COLO829 (cell line): ENCODE data around the gene GADD45GIP1.
"Not testable (repeated sequence)": the region's sequence is repeated elsewhere in the genome, so short reads cannot be mapped to it uniquely, and the experiment has no call there.

Experiments used
- DNase-seq: peaks from one replicate; pipeline ENCODE4 v3.0.0; 2012; ENCODE audit warnings: low spot score

GADD45GIP1 gene

DNA sequence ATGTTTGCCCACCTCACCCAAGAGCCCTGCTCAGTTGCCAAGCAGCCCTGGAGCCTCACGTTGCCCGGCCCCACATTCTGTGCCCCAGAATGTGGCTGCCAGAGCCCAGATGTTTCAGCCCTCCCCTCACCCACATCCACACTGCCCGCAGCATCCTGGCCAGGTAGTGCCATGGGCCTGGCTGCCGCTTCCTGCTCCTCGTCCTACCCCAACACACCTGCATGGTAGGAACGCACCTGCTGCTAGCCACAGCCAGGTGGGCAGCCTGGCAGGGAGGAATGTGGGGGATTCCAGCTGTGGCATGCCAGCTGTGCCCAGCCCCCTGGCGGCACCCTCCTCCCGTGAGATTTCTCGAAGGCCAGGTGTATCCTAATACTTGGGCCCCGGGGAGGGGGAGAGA, 30.8 kb upstream of the GADD45GIP1 start:
- no peak for DNase-seq

- DNase-seq = no peak
Measured at GRCh38 chr19:12987190-12987589, 30.2 kb upstream of the GADD45GIP1 start.

GRCh38 chr19:12986726-12987125, 29.7 kb upstream of the GADD45GIP1 start:
- no peak for DNase-seq

- no peak for DNase-seq
Measured at GRCh38 chr19:12985049-12985776, 28.2 kb upstream of the GADD45GIP1 start.

- no peak for DNase-seq
Measured at GRCh38 chr19:12984683-12985048, 27.6 kb upstream of the GADD45GIP1 start.

DNA sequence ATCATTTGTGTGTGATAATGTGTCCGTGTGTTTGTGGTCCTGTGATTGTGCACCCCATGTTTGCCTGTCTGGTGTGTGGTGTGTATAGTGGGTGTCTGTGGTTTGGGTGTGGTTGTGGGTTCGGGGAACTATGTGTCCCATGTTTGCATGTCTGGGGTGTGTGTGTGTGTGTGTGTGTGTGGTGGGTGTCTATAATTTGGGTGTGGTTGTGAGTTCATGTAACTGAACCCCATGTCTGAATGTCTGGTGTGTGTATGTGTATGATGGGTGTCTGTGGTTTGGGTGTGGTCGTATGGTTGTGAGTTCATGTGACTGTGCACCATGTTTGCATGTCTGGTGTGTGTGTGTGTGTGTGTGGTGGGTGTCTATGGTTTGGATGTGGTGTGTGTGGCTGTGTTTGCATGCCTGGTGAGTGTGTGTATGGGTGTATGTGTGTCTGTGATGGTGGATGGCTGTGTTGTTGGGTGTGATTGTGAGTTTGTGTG, 27.2 kb upstream of the GADD45GIP1 start:
- no peak for DNase-seq

DNA sequence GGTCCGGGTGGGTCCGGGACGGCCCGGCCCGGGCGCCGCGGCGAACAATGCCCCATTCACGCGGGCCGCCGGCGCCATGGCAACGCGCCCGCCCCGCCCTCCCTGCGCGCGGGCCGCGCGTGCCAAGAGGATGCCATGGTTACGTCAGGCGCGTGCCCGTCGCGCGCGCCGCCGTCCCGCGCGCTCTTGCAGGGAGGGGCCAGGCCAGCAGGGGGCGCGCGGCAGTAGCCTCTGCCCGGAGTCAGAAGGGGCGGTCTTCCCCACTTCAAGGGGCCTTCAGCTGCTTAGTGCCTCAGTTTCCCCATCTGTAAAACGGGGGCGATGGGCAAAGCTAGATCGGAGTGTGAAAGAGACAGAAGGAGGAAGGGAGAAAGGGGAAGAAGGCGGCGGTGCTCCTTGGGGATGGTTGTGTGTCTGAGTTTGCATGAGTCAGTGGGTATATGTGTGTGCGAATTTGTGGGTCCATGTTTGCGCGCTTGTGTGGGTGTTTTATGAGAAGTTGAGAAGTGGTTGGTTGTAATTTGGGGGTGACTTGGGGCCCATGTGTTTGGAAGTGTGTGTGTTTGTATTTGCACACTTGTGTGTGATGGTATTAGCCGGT, 26.6 kb upstream of the GADD45GIP1 start:
- DNase-seq = peak; percentile 71

DNA sequence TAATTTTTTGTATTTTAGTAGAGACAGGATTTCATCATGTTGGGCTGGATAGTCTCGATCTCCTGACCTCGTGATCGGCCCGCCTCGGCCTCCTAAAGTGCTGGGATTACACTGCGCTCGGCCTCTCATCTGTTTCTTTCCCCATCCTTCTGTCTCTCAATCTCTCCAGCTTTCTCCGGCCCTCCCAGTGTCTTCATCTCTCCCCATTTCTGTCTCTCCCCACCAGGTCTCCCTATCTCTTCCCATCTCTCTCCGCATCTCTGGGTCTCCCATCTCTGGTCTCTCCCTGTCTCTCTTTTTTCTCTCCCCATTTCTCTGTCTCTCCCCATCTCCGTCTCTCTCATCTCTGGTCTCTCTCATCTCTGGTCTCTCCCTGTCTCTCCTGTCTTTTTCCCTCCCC, 26.1 kb upstream of the GADD45GIP1 start:
- no peak for DNase-seq

DNA sequence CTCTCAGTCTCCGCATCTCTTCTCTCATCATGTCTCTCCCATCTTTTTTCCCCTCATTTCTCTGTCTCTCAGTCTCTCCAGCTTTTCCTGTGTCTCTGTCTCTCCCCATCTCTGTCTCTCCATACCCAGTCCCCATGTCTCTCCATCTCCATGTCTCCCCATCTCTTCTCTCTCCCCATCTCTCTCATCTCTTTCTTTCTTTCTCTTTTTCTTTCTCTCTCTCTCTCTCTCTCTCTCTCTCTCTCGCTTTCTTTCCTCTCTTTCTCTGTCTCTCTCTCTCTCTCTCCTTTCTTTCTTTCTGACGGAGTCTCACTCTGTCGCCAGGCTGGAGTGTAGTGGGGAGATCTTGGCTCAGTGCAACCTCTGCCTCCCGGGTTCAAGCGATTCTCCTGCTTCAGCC, 25.6 kb upstream of the GADD45GIP1 start:
- no peak for DNase-seq

DNA sequence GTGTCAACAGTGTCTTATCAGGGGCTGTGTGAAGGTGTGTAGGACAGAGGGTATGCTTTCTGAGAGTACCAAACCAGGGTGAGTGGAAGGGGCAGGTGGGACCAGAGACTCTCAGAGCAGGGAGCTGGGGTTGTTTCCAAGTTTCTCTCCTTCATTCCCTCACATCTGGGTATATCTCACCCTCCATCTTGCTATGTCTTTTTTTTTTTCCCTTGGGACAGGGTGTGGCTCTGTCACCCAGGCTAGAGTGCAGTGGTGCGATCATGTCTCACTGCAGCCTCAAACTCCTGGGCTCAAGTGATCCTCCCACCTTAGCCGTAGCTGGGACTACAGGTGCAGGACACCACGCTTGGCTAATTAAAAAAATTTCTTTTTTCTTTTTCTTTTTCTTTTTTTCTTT, 23.0 kb upstream of the GADD45GIP1 start:
- no peak for DNase-seq

GRCh38 chr19:12976109-12976508, 19.1 kb upstream of the GADD45GIP1 start:
- not testable (repeated sequence) for DNase-seq

DNA sequence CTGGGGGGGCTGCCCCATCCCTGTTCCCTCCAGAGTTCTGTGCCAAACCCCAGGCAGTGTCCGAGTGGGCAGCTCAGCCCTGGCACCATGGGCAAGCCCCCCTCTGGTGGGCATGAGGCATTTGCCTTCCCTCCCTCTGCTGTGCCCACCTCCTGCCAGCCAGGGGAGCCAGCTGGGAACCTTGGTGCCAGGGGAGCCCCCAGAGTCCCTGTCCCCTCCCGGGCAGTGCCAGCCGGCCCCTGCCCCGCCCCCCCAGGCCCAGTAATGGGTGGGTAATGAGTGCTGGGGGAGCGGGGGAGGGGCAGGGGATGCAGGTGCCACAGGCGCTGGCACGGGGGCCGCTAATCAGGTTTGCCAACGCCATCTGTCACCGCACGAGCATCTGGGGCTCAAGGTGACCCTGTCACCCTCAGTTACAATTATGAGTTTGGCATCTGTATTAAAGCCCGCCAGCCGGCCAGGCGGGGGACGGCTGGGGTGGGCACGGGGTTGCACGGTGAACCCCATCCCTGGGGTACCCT, 18.3 kb upstream of the GADD45GIP1 start:
- DNase-seq = no peak

DNA sequence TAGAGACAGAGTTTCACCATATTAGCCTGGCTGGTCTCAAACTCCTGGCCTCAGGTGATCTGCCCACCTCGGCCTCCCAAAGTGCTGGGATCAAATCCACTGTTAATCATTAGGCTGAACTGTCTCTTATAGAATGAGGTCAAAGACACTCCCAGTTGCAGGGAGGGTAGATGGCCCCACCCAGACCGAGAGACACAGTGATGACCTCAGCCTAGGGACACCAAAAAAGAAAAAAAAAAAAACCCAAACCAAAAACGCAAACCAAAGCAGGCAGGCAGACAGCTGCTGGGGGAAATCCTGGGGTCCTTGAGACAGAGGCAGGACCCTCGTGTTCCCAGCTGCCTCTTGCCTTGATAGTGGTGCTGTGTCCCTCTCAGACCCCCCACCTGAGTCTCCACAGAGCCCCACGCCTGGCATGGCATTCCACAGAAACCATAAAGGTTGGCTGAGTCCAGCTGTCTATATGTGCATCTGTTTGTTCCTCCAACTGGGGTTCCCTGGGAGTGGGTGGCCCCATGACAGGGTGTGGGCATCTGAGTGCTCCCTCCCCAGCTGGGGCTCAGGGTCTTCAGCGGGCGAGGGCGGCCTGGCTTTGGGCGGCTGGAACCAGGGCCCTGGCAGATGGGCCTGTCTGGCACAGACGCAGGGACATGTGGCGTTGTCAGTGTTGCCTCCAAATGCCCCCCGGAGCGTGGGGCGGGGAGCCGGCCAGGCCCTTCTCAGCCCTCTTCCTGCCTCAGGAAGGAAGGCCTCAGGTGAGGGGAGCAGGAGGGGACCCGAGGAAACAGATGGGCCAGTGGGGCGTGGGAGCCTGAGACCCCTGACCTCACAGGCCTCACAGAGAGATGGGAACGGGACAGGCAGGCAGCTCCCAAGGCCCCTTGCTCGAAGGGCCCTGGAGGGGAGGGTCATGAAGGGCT, 17.5 kb upstream of the GADD45GIP1 start:
- no peak for DNase-seq

DNA sequence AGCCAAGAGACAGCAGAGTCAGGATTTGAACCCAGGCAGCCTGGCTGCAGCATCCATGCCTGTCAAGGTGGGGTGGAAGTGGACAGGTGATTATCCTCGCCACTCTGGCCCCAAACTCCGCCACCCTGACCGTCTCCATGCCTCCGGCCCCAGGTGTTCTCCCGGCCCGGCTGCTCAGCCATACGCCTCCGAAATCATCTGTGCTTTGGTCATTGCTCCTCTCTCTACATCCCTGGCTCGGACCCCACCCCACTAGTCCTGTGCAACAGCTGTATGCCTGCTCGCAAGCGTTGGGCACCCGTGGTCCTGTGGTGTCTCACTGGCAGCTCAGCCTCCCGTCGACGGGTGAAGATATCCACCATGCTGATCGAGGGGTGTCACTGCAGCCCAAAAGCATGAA, 16.2 kb upstream of the GADD45GIP1 start:
- DNase-seq = no peak

- DNase-seq = no peak
Measured at GRCh38 chr19:12970070-12970820, 13.2 kb upstream of the GADD45GIP1 start.

GRCh38 chr19:12969292-12969988, 12.4 kb upstream of the GADD45GIP1 start, which contains the start of gene DAND5:
Gene DAND5 (plus strand): TSS chr19:12969576. CDS start chr19:12969661, 85 bp downstream.
- DNase-seq = no peak

- peak; percentile 48 for DNase-seq
Measured at GRCh38 chr19:12967907-12968306, 10.9 kb upstream of the GADD45GIP1 start.

DNA sequence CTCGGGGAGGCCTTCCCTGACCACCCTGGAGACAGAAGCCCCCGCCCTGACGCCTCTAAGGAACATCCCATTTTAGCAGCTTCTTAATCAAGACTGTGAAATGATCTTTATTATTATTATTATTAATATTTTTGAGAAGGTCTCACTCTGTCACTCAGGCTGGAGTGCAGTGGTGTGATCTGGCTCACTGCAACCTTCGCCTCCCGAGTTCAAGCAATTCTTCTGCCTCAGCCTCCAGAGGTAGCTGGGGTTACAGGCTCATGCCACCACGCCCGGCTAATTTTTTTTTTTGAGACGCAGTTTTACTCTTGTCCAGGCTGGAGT, 8.8 kb upstream of the GADD45GIP1 start:
- no peak for DNase-seq

GRCh38 chr19:12965017-12965811, 8.2 kb upstream of the GADD45GIP1 start:
- DNase-seq = peak; percentile 49

DNA sequence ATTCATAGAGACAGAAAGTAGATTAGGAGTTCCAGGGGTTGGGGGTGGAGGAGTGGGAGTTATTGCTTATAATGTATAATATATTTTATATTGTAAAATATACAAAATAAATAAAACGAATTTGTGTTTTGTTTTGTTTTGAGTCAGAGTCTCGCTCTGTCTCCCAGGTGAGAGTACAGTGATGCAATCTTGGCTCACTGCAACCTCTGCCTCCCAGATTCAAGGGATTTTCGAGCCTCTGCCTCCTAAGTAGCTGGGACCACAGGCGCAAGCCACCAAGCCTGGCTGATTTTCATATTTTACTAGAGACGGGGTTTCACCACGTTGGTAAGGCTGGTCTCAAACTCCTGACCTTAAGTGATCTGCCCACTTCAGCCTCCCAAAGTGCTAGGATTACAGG, 2.5 kb upstream of the GADD45GIP1 start:
- DNase-seq = no peak
